Retinal pigment epithelial cell (primary cell): ENCODE results near the gene CDC123.

Experiments
- DNase-seq: peaks from one replicate; pipeline ENCODE4 v3.0.0-alpha.2; 2010; ENCODE audit warnings: low read depth
- H3K4me3 ChIP-seq: 2 replicates; pipeline ENCODE4 v1.5.1; 2011; ENCODE audit warnings: mild to moderate bottlenecking, low read length, control low read depth, moderate library complexity
- CTCF ChIP-seq: conservative IDR thresholded peaks from 2 replicates; pipeline ENCODE4 v1.5.1; 2011; ENCODE audit warnings: low read depth, low read length, control low read depth, inconsistent platforms

The CDC123 gene, protein sequence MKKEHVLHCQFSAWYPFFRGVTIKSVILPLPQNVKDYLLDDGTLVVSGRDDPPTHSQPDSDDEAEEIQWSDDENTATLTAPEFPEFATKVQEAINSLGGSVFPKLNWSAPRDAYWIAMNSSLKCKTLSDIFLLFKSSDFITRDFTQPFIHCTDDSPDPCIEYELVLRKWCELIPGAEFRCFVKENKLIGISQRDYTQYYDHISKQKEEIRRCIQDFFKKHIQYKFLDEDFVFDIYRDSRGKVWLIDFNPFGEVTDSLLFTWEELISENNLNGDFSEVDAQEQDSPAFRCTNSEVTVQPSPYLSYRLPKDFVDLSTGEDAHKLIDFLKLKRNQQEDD

GRCh38 chr10:12195603-12196506, at the start of gene CDC123, which contains the start of gene NUDT5:
Gene CDC123, plus strand, starts transcription at chr10:12196188. Its CDS starts 58 bp downstream, at chr10:12196246.
Gene NUDT5, minus strand, starts transcription at chr10:12195891. Its CDS starts 9,600 bp downstream, at chr10:12186291.
- DNase-seq, result peak; percentile 69
- peak within 1 kb of the TSS; percentile 98 for H3K4me3 ChIP-seq
- TF ChIP-seq CTCF, result no peak

DNA sequence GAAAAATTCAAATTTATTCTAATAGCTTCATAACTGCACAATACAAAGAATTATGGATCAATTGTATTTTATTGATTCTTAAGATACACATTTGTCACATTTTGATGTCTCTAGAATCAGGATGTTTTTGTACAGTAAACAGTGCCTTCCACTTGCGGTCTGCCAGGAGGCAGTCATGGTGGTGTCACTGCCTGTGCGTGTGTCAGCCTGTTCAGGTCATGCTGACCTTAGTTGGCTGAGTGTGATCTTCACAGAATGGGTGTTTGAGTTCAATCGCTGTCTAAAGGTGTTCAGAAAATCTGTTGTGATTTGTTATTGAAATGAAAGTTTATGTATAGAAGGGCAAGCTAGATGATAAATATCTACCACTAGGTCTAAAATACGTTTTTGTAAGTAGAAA, 45.8 kb upstream of the CDC123 start:
- no peak for TF ChIP-seq CTCF
- no peak overlapping the region for H3K4me3 ChIP-seq
- no peak for DNase-seq

DNA sequence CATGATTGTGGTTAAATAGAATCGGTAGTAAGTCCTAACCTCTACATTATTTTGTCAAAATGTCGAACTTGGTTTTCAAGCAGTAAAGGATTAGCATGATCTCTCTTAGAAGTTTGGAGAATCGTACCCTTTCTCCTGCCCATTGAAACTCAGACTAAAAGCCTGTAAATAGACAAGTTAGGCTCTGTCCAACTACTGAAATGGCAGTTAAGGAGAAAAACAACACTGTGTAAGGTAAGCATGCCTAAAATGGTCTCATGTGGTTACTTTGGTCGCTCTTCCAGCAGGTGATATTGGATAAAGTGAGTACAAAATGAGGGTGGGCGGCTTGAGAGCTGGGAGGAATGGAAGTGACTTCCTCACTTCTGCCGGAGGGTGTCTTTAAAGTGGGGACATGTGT, 41.5 kb upstream of the CDC123 start:
- no peak for TF ChIP-seq CTCF
- no peak for DNase-seq
- no peak overlapping the region for H3K4me3 ChIP-seq

DNA sequence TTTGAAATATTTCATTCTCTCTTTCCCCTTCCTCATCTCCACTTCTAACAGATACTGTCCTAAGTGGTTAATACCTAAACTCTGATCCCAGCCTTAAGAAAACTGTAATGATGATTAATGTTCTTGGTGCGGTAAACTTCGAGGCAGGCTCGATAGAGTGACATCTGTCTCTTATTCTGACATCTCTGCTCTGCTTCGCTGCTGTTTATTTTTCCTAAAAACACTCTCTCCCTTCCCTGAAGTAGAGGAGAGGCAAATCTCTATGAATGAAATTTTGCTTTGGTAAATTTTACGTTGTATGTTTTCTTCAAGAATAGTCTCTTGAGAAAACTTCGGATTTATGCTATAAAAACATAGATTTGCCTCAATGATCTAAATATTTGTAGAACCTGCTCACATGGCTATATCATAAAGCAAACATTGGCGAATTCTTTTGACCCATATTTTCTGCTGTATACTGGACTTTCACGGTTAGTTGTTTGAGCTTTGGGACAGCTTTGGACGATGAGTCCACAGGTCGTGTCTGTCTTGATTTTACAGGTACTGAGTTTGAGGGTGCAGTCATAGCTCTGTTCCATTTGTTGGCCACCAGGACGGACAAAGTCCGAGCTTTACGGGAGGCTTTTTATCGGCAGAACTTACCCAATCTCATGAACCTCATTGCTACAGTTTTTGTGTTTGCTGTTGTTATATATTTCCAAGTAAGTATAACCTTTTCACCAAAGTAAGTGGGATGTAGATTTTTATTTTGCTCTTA, 39.4 kb upstream of the CDC123 start:
- no peak for TF ChIP-seq CTCF
- DNase-seq, result no peak
- H3K4me3 ChIP-seq, result no peak overlapping the region

DNA sequence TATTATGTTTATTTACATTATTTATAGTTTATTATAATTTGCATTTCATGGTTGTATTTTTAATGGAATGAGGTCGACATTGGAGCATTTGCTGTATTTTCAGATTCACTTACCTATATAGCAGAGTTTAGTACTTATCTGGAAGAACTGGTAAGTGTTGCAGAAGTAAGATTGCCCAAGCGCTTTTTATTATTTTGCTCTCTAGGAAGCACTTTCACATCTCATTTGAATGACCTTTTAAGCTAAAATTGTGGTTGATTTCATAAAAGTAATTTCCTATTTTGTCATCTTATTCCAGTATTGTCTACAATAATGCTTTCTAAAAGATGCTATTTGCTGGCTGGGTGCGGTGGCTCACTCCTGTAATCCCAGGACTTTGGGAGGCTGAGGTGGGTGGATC, 37.9 kb upstream of the CDC123 start:
- H3K4me3 ChIP-seq, result no peak overlapping the region
- DNase-seq, result no peak
- TF ChIP-seq CTCF, result no peak

DNA sequence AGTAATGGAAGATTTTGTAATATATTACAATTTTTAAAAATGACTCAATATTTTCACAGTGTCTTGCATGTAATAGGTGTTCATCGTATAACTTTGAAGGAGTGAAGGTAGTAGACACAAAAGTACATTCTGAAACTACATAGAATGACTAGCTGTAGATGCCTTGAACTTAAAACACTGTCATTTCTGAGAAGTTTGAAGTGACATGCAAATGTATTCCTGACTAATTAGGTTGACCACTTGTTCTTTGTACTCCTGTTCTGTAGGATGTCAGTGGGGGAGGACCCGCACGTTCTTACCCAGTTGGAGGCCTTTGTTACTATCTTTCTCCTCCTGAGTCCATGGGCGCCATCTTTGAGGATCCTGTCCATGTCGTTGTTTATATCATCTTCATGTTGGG, 35.3 kb upstream of the CDC123 start:
- TF ChIP-seq CTCF, result no peak

More for the DNA sequence above, 35.3 kb upstream of the CDC123 start:
- no peak for DNase-seq
- no peak overlapping the region for H3K4me3 ChIP-seq
